HG03159 (cell line): ENCODE data around the gene FLYWCH2.

ENCODE experiments used
- ATAC-seq: cut with Tn5 transposase; IDR thresholded peaks from one replicate; pipeline ENCODE4 v1.9.1; 2021; ENCODE audit warnings: mild to moderate bottlenecking, moderate library complexity; ENCODE audit not compliant: unreplicated experiment

Gene FLYWCH2

GRCh38 chr16:2853531-2854073 is 29.4 kb upstream of the FLYWCH2 start:
- no peak for ATAC-seq

- no peak for ATAC-seq
These were observed 28.2 kb upstream of the FLYWCH2 start for GRCh38 chr16:2854700-2855309.

- no peak for ATAC-seq
These were observed 27.5 kb upstream of the FLYWCH2 start for GRCh38 chr16:2855536-2855935.

DNA sequence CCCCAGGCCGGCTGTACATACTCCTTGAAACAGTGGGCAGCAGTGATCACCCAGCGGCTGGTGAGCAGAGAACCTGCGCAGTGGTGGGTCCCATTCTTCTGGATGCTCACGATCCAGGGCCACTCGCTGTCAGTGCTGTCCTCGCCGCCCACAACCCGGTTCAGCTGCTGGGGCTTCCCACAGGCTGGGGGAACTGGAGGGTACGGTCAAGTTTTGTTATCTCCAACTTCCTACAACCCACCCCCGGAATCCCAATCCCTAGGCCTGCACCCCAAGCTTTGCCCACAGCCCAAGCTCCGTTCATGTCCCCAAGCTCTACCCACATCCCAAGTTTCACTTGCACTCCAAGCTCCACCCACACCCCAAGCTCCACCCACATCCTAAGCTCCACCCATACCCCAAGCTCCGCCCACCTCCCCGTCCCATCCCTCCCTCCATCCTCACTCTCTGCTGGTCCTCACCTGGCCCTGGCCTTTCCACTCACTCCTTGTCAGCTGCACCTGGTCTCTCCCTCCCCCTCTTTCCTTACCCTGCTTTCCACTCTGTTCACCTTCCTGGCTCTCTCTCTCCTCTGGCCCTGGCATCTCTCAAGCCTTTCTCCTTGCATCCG is 26.8 kb upstream of the FLYWCH2 start:
- no peak for ATAC-seq

- no peak for ATAC-seq
These were observed 26.1 kb upstream of the FLYWCH2 start for GRCh38 chr16:2856686-2857450.

- no peak for ATAC-seq
These were observed 25.4 kb upstream of the FLYWCH2 start, which contains the start of gene PRSS22 for GRCh38 chr16:2857451-2858244. Gene PRSS22 (minus strand): TSS chr16:2858170. CDS start chr16:2858104, 66 bp downstream.

GRCh38 chr16:2858245-2859025 is 24.6 kb upstream of the FLYWCH2 start:
- no peak for ATAC-seq

DNA sequence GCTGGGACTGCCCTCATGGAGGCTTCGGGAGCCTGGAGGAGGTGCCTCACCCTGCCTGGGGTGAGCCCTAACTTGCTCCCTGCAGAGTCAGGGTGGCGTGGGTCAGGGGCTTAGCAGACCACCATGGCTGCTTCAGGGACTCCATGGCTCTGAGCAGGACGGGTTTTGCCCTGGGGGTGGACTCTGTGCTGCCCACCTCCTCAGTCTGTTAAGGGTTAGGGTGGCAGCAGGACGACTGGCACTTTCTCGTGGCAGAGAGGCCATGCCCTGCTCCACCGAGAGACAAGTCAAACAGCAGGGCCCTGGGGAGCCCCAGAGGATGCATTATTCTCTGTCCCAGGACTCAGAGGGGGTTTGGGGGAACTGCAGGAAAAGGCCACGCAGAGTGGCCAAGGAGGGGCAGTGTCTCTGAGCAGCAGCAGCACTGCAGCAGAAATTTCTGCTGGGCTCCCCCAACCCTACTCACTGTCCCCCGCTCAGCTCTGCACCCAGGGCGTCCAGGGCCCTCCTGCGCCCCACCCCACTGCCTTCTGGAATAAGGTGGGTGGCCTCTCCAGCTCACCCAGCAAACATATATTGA is 23.2 kb upstream of the FLYWCH2 start:
- no peak for ATAC-seq

DNA sequence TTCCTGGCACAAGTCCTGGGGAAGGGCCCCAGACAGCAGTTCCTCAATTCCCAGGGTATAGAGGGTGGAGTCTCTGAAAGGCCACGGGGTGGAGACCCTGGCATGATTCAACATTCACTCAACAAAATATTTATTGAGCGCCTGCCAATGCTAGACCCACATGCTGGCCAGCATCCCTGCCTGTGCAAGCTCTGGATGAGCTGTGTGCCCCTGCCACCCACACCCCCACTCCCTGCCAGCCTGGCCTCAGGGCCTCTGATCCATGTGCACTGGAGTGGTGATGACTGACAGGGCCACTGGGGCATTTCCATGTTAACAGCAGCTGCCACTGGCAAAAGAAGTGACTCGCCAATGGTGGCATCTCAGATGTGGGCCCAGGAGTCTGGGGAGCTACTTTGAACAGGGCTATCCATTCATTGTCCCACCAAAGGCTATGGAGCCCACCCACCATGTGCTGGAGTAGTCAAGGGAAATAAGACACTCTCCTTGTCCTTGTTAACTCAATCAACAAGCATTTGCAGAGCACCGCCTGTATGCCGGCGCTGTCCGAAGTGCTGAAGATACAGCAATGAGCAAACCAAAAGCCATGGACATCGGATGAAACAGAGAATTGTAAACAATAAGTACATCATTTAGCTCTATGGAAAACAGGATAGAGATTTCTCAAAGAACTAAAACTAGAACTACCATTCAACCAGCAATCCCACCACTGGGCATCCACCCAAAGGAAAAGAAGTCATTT is 22.0 kb upstream of the FLYWCH2 start:
- no peak for ATAC-seq

DNA sequence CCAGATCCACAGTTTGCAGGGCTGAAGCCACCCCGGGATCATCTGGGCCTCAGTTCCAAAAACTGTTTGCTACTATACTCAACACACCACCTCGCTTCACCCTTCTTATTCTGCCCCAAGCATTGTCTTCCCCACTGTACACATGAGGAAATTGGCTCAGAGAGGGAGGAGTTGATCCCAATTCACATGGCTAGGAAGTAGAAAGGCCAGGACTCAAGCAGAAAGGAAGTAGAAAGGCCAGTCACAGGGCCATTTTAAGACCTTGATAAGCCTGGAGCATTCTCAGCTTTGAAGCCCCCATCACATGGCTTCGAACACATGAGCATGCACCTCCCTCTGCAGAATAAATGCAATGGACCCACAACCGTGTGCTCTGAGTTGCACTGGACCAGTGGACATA is 17.4 kb upstream of the FLYWCH2 start:
- ATAC-seq = no peak

- ATAC-seq = no peak
These were observed 16.6 kb upstream of the FLYWCH2 start for GRCh38 chr16:2866431-2866830.

DNA sequence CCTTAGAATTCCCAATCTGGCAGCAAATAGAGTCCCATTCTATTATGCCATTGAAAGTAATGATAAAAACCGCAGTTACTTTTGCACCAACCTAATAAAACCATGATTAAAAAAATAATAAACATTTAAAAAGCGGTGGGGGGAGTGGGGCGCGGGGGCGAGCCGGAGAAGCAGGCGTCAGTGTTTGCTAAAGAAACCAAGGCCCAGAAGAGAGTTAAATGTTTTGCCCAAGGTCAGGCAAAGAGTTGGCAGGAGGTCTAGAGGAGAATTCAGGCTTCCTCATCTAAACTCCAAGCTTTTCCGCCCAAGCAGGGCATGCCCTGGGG is 15.4 kb upstream of the FLYWCH2 start:
- ATAC-seq = no peak

- ATAC-seq = peak; percentile 87
These were observed 14.8 kb upstream of the FLYWCH2 start for GRCh38 chr16:2867987-2868789.

GRCh38 chr16:2871926-2872325 is 11.1 kb upstream of the FLYWCH2 start:
- no peak for ATAC-seq

DNA sequence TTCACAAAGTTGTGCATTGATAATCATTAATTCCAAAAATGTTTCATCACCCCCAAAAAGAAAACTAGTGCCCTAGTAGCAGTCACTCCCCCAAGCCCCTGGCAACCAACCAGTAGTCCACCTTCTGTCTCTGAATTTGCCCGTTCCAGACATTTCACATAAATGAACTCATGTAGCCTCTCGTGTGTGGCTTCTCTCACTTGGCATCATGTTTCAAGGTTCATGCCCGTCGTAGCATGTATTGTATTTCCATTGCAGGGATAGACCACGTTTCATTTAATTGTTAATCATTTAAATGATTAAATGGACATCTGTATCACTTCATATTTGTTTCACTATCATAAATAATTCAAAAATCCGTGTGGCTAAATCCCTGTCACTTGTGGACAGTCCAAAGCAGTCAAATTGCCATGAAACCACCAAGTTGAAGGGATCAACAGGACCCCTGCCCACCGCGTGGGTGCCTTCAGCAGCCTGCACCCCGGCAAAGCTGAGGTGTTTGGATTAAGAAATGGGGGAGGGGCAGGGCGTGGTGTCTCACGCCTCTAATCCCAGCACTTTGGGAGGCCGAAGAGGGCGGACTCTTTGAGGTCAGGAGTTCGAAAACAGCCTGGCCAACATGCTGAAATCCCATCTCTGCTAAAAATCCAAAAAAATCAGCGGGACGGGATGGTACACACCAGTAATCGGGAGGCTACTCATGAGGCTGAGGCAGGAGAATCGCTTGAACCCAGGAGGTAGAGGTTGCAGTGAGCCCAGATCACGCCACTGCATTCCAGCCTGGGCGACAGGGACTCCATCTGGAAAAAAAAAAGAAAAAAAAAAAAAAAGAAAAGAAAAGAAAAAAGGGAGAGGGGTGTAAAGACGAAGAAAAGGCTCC is 8.7 kb upstream of the FLYWCH2 start:
- ATAC-seq = no peak

DNA sequence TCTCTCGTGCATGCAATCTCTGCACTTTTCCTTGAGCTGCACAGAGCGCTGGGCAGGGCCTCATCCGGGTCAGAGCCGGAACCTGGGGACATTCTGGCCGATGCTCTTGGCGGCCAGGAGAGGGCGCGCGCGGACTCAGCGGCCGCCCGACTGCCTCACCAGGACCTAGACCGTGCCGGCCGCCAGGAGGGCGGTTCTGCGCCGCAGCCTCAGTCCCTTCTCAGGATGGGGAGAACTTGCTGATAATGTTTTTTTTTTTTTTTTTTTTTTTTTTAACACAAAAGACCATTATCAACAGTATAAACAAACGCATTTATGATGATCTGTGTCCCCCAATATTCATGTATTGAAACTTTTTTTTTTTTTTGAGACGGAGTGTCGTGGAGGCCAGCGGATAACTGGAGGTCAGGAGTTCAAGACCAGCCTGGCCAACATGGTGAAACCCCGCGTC is 8.1 kb upstream of the FLYWCH2 start:
- ATAC-seq = peak; percentile 74

DNA sequence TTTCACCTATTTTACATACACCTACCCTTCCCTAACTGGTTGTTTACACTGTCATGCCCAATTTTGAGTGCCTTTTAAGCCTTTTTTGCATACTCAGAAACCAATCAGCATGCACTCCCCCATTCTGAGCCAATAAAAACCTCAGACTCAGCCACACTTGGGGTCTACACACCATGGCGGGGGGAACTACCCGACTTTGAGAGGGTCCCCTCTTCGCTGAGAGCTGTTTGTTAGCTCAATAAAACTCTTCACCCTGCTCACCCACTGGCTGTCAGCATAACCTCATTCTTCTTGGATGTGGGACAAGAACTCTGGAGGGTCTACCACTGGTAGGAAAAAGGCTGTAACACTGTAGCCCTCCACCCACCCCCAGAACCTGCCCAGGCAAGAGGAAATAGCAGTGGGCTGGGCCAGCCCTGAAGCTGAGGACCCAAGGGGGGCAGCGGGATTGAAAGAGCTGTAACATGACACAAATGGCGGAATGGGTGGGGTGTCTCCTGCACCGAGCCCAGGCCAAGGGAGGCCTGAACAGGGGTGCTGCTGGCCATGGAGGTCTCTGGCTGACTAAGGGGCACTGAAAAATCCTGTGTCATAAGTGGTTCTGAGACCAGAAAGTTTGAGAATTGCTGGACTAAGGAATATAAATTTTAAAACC is 3.0 kb upstream of the FLYWCH2 start:
- ATAC-seq = no peak
